ENCODE results near the gene PTK7. TPM values are rescaled to one million over a fixed set of nuclear protein-coding genes. Genes with fewer than 3 reads are reported as not detected.

Gene PTK7
- total and polyA plus RNA-seq, 2 donors from 2014 or later, result 26.0 to 55.2 TPM

GRCh38 chr6:43203029-43203717, 127.1 kb downstream of the PTK7 start:
- H3K9ac ChIP-seq (ENCODE audit: low read length in 3 of 3), result no peak overlapping the region
- DNase-seq (peak in 1 of 5 donors; percentile 28), FAIRE-seq (no peak)
- H3K9me3 ChIP-seq (ENCODE audit: control insufficient read depth in 2 of 3, insufficient read depth in 1 of 3, low read length in 3 of 3), result no peaks in the 10 kb centered on the region
- intact Hi-C loops (cut with DNase I), result no loop called here
- no peak for TF ChIP-seq CTCF (IDR thresholded peaks at IDR 0.05; ENCODE audit: borderline replicate concordance, extremely low read depth, insufficient read depth)
- peaks cover 0 to 12% (median 9%) of the 10 kb centered on the region in 3 donors for H3K36me3 ChIP-seq (ENCODE audit: control insufficient read depth in 2 of 3, insufficient read depth in 3 of 3, low read length in 3 of 3)
- no peak overlapping the region for H3K27ac ChIP-seq (ENCODE audit: low read depth in 2 of 2, low read length in 2 of 2)
- no peaks in the 10 kb centered on the region for H3K27me3 ChIP-seq (ENCODE audit: control insufficient read depth, insufficient read depth, low read length)
- H3K4me3 ChIP-seq (ENCODE audit: low read length in 3 of 3), result no peak overlapping the region
- H3K4me1 ChIP-seq (ENCODE audit: control insufficient read depth in 2 of 3, insufficient read depth in 2 of 3, low read depth in 1 of 3, low read length in 3 of 3), result no peaks in the 10 kb centered on the region

DNA sequence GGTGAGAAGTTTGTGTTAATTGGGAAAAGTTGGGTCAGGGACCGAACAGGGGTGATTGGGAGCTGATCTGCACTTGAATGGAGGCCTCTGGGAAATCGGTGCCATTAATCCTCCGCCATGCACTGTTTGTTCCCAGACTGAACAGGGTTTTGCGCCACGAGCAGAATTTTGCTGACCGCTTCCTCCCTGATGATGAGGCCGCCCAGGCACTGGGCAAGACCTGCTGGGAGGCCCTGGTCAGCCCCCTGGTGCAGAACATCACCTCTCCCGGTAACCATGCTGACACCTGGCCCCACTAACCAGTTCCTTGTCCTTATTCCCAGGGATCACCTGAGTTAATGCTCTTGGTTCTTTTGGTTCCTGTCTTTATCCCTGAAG, 127.6 kb downstream of the PTK7 start:
- FAIRE-seq, result no peak
- no peak for TF ChIP-seq CTCF (IDR thresholded peaks at IDR 0.05; ENCODE audit: borderline replicate concordance, extremely low read depth, insufficient read depth)
- Histone ChIP-seq H3K4me1 (ENCODE audit: control insufficient read depth in 2 of 3, insufficient read depth in 2 of 3, low read depth in 1 of 3, low read length in 3 of 3) (no peaks in the 10 kb centered on the region), H3K27ac (ENCODE audit: low read depth in 2 of 2, low read length in 2 of 2) (no peak overlapping the region), H3K27me3 (ENCODE audit: control insufficient read depth, insufficient read depth, low read length) (no peaks in the 10 kb centered on the region), H3K9me3 (ENCODE audit: control insufficient read depth in 2 of 3, insufficient read depth in 1 of 3, low read length in 3 of 3) (no peaks in the 10 kb centered on the region), H3K36me3 (ENCODE audit: control insufficient read depth in 2 of 3, insufficient read depth in 3 of 3, low read length in 3 of 3) (peaks cover 0 to 12% (median 7%) of the 10 kb centered on the region in 3 donors), H3K9ac (ENCODE audit: low read length in 3 of 3) (no peak overlapping the region), H3K4me3 (ENCODE audit: low read length in 3 of 3) (no peak overlapping the region)
- intact Hi-C loops (cut with DNase I), result no loop called here
- DNase-seq, result peak in 1 of 5 donors; percentile 19

- Histone ChIP-seq H3K27me3 (ENCODE audit: control insufficient read depth, insufficient read depth, low read length) (no peaks in the 10 kb centered on the region), H3K36me3 (ENCODE audit: control insufficient read depth in 2 of 3, insufficient read depth in 3 of 3, low read length in 3 of 3) (peaks cover 0 to 11% (median 7%) of the 10 kb centered on the region in 3 donors), H3K4me3 (ENCODE audit: low read length in 3 of 3) (no peak overlapping the region), H3K9ac (ENCODE audit: low read length in 3 of 3) (no peak overlapping the region), H3K4me1 (ENCODE audit: control insufficient read depth in 2 of 3, insufficient read depth in 2 of 3, low read depth in 1 of 3, low read length in 3 of 3) (no peaks in the 10 kb centered on the region), H3K27ac (ENCODE audit: low read depth in 2 of 2, low read length in 2 of 2) (no peak overlapping the region), H3K9me3 (ENCODE audit: control insufficient read depth in 2 of 3, insufficient read depth in 1 of 3, low read length in 3 of 3) (no peaks in the 10 kb centered on the region)
- no peak for TF ChIP-seq CTCF (IDR thresholded peaks at IDR 0.05; ENCODE audit: borderline replicate concordance, extremely low read depth, insufficient read depth)
- intact Hi-C loops (cut with DNase I), result no loop called here
- no peak for FAIRE-seq
- peak in 1 of 5 donors; percentile 16 for DNase-seq
Measured at GRCh38 chr6:43204271-43205105, 128.4 kb downstream of the PTK7 start.
